Measurements from ENCODE around the gene RAB7B.

The RAB7B gene

GRCh38 chr1:206025283-206025820 lies 22.2 kb upstream of the RAB7B start:
- no peak for DNase-seq (ENCODE audit: low read depth, low spot score)
- no peak overlapping the region for H3K4me3 ChIP-seq (ENCODE audit: low read length)

- DNase-seq (ENCODE audit: low read depth, low spot score), result no peak
These were observed 20.5 kb upstream of the RAB7B start, which contains the start of gene CTSE for GRCh38 chr1:206023695-206024094. Gene CTSE (minus strand): TSS chr1:206023895. CDS start chr1:206023791, 104 bp downstream.

GRCh38 chr1:206022766-206023165 lies 19.6 kb upstream of the RAB7B start:
- no peak overlapping the region for H3K4me3 ChIP-seq (ENCODE audit: low read length)
- no peak for DNase-seq (ENCODE audit: low read depth, low spot score)

More at GRCh38 chr1:206023695-206024094, 20.5 kb upstream of the RAB7B start, which contains the start of gene CTSE:
- H3K4me3 ChIP-seq (ENCODE audit: low read length), result no peak within 1 kb of the TSS

GRCh38 chr1:206021626-206022365 lies 18.6 kb upstream of the RAB7B start:
- H3K4me3 ChIP-seq (ENCODE audit: low read length), result no peak overlapping the region
- no peak for DNase-seq (ENCODE audit: low read depth, low spot score)

- DNase-seq (ENCODE audit: low read depth, low spot score), result no peak
- H3K4me3 ChIP-seq (ENCODE audit: low read length), result no peak overlapping the region
These were observed 17.9 kb upstream of the RAB7B start for GRCh38 chr1:206021008-206021625.

- no peak for DNase-seq (ENCODE audit: low read depth, low spot score)
- no peak overlapping the region for H3K4me3 ChIP-seq (ENCODE audit: low read length)
These were observed 17.3 kb upstream of the RAB7B start for GRCh38 chr1:206020393-206021007.

GRCh38 chr1:206015071-206015470 lies 11.9 kb upstream of the RAB7B start:
- no peak for DNase-seq (ENCODE audit: low read depth, low spot score)
- H3K4me3 ChIP-seq (ENCODE audit: low read length), result no peak overlapping the region

GRCh38 chr1:206014601-206015000 lies 11.4 kb upstream of the RAB7B start:
- DNase-seq (ENCODE audit: low read depth, low spot score), result no peak
- no peak overlapping the region for H3K4me3 ChIP-seq (ENCODE audit: low read length)

GRCh38 chr1:206013026-206013795 lies 10.0 kb upstream of the RAB7B start:
- no peak overlapping the region for H3K4me3 ChIP-seq (ENCODE audit: low read length)
- DNase-seq (ENCODE audit: low read depth, low spot score), result peak; percentile 58

- DNase-seq (ENCODE audit: low read depth, low spot score), result peak; percentile 97
- H3K4me3 ChIP-seq (ENCODE audit: low read length), result peak overlapping the region; percentile 31
These were observed 9.1 kb upstream of the RAB7B start for GRCh38 chr1:206012086-206012859.

GRCh38 chr1:206011057-206011456 lies 7.9 kb upstream of the RAB7B start:
- H3K4me3 ChIP-seq (ENCODE audit: low read length), result no peak overlapping the region
- DNase-seq (ENCODE audit: low read depth, low spot score), result no peak

GRCh38 chr1:206010060-206010459 lies 6.9 kb upstream of the RAB7B start:
- no peak overlapping the region for H3K4me3 ChIP-seq (ENCODE audit: low read length)
- DNase-seq (ENCODE audit: low read depth, low spot score), result no peak

- no peak overlapping the region for H3K4me3 ChIP-seq (ENCODE audit: low read length)
- no peak for DNase-seq (ENCODE audit: low read depth, low spot score)
These were observed 3.8 kb upstream of the RAB7B start for GRCh38 chr1:206006946-206007345.

- no peak for DNase-seq (ENCODE audit: low read depth, low spot score)
- H3K4me3 ChIP-seq (ENCODE audit: low read length), result no peak overlapping the region
These were observed 2.6 kb upstream of the RAB7B start for GRCh38 chr1:206005778-206006180.

- no peak overlapping the region for H3K4me3 ChIP-seq (ENCODE audit: low read length)
These were observed 2.0 kb upstream of the RAB7B start for GRCh38 chr1:206005234-206005633.

GRCh38 chr1:206004826-206005225 lies 1.6 kb upstream of the RAB7B start:
- DNase-seq (ENCODE audit: low read depth, low spot score), result no peak
- H3K4me3 ChIP-seq (ENCODE audit: low read length), result no peak overlapping the region

More at GRCh38 chr1:206005234-206005633, 2.0 kb upstream of the RAB7B start:
- DNase-seq (ENCODE audit: low read depth, low spot score), result no peak

- no peak for DNase-seq (ENCODE audit: low read depth, low spot score)
- no peak overlapping the region for H3K4me3 ChIP-seq (ENCODE audit: low read length)
These were observed 932 bp upstream of the RAB7B start for GRCh38 chr1:206003854-206004800.

Data from Jurkat, Clone E6-1 (cell line).